Testis (tissue), 2 donors: ENCODE measurements around the gene MORF4L2.

ENCODE experiments used
- POLR2A ChIP-seq: fragments of 450-650 bp; IDR thresholded peaks from one replicate; pipeline ENCODE4 v1.6.1; 2017; ENCODE audit warnings: antibody characterized with exemption, mild to moderate bottlenecking, moderate library complexity
- TF ChIP-seq, protein P1 (sequence below), 3 experiments: fragments of 450-650 bp in 2 of 3; fragments of 200-600 bp in 1 of 3; sonication (generic) in 1 of 3; IDR thresholded peaks; one replicate each; pipeline ENCODE4 v1.5.1; 2016 to 2019; ENCODE audit warnings: antibody characterized with exemption in 3 of 3, mild to moderate bottlenecking in 2 of 3, moderate library complexity in 1 of 3

DNA sequence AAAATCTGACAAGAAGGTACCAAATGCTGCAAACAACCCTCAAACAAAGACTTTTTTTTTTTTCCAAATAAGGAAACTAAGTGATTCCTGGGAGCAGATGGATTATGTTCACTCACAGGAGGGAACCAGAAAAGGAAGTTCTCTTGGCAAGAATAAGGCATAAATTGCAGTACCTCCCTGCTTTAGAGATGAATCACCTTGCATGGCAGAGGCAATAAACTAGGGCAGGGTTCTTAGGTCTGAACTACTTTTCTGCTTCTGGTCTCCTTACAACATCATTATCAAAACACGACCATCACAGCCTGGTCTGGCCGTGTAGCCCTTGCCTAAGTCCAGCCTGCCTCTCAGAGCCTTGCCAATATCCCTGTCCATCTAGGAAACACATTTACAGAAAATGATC lies 30.5 kb upstream of the MORF4L2 start:
- no peak for TF ChIP-seq POLR2A
- TF ChIP-seq, protein P1, sequence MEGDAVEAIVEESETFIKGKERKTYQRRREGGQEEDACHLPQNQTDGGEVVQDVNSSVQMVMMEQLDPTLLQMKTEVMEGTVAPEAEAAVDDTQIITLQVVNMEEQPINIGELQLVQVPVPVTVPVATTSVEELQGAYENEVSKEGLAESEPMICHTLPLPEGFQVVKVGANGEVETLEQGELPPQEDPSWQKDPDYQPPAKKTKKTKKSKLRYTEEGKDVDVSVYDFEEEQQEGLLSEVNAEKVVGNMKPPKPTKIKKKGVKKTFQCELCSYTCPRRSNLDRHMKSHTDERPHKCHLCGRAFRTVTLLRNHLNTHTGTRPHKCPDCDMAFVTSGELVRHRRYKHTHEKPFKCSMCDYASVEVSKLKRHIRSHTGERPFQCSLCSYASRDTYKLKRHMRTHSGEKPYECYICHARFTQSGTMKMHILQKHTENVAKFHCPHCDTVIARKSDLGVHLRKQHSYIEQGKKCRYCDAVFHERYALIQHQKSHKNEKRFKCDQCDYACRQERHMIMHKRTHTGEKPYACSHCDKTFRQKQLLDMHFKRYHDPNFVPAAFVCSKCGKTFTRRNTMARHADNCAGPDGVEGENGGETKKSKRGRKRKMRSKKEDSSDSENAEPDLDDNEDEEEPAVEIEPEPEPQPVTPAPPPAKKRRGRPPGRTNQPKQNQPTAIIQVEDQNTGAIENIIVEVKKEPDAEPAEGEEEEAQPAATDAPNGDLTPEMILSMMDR (IDR thresholded peaks at IDR 0.05): no peak
